Fibroblast of lung (primary cell): ENCODE results near the gene CRADD. TPM values are rescaled to one million over a fixed set of nuclear protein-coding genes. Genes with fewer than 3 reads are reported as not detected.

Experiments used
- DNase-seq, 2 donors: peaks; one replicate each; pipeline versions ENCODE4 v3.0.0 to v3.0.0-alpha.2; 2010; ENCODE audit warnings: low read depth in 2 of 2
- H2AFZ ChIP-seq: 2 replicates; pipeline ENCODE4 v1.5.1; 2012; ENCODE audit warnings: low read length, control low read depth, inconsistent platforms
- H3K27ac ChIP-seq: 2 replicates; pipeline ENCODE4 v1.5.1; 2011; ENCODE audit warnings: low read length, control low read depth; ENCODE audit not compliant: insufficient read depth
- H3K27me3 ChIP-seq: 2 replicates; pipeline ENCODE4 v1.5.1; 2011; ENCODE audit warnings: mild to moderate bottlenecking, low read length; ENCODE audit not compliant: control insufficient read depth, insufficient read depth
- H3K36me3 ChIP-seq: 2 replicates; pipeline ENCODE4 v1.5.1; 2011; ENCODE audit warnings: low read length; ENCODE audit not compliant: control insufficient read depth, insufficient read depth
- H3K4me1 ChIP-seq: 2 replicates; pipeline ENCODE4 v1.5.1; 2011; ENCODE audit warnings: low read length; ENCODE audit not compliant: control insufficient read depth, insufficient read depth; ENCODE audit errors: extremely low read depth
- H3K4me2 ChIP-seq: 2 replicates; pipeline ENCODE4 v1.5.1; 2011; ENCODE audit warnings: low read length, control low read depth; ENCODE audit not compliant: insufficient read depth; ENCODE audit errors: extremely low read depth
- H3K4me3 ChIP-seq, 4 experiments: fragments of 200-600 bp in 1 of 4; sonication (generic) in 1 of 4; replicated peaks in 1 of 4; 2 replicates each; pipeline ENCODE4 v1.5.1; 2011 to 2016; ENCODE audit warnings: low read length in 4 of 4, low read depth in 3 of 4, mild to moderate bottlenecking in 3 of 4, control low read depth in 2 of 4, inconsistent platforms in 1 of 4, mixed read lengths in 1 of 4; ENCODE audit not compliant: insufficient read depth in 1 of 4; ENCODE audit errors: control extremely low read depth in 1 of 4
- H3K79me2 ChIP-seq: 2 replicates; pipeline ENCODE4 v1.5.1; 2012; ENCODE audit warnings: mild to moderate bottlenecking, low read length, inconsistent platforms; ENCODE audit not compliant: control insufficient read depth, insufficient read depth
- H3K9ac ChIP-seq: 2 replicates; pipeline ENCODE4 v1.5.1; 2011; ENCODE audit warnings: mild to moderate bottlenecking, low read length, control low read depth; ENCODE audit not compliant: insufficient read depth
- H3K9me3 ChIP-seq: 2 replicates; pipeline ENCODE4 v1.5.1; 2012; ENCODE audit warnings: low read depth, low read length; ENCODE audit not compliant: control insufficient read depth, insufficient read depth
- H4K20me1 ChIP-seq: 2 replicates; pipeline ENCODE4 v1.5.1; 2011; ENCODE audit warnings: low read length; ENCODE audit not compliant: control insufficient read depth, insufficient read depth; ENCODE audit errors: extremely low read depth
- CTCF ChIP-seq, 2 donors: IDR thresholded peaks in 1 of 2; conservative IDR thresholded peaks in 1 of 2; 1 replicate in 1 of 2; 2 replicates in 1 of 2; pipeline ENCODE4 v1.5.1; 2011 to 2012; ENCODE audit warnings: low read length in 2 of 2, control low read depth in 1 of 2, inconsistent platforms in 1 of 2, low read depth in 1 of 2, mild to moderate bottlenecking in 1 of 2
- EZH2 ChIP-seq: IDR thresholded peaks from 2 replicates; pipeline ENCODE4 v1.5.1; 2012; ENCODE audit warnings: low read length, control low read depth, mild to moderate bottlenecking; ENCODE audit errors: missing control alignments
- polyA plus RNA-seq, 2 donors: library from polyadenylated mRNA; depleted of rRNA in 1 of 2; stranded (reverse) in 1 of 2; unstranded in 1 of 2; fragments of >200 nt; gene quantifications; 2 replicates each; pipeline ENCODE4 v1.2.1, GENCODE V29; 2011 to 2012; ENCODE audit warnings: missing spikeins in 1 of 2
- total RNA-seq: library from RNA; depleted of rRNA; stranded (reverse); fragments of >200 nt; gene quantifications from 2 replicates; pipeline ENCODE4 v1.2.1, GENCODE V29; 2014

The CRADD gene
- total and polyA plus RNA-seq, 2 donors (not counting 1 experiment from before 2014, with no cell fraction given) = 13.5 to 21.1 TPM

GRCh38 chr12:93636708-93637107 lies 40.5 kb upstream of the CRADD start:
- Histone ChIP-seq H3K4me2 (no peak overlapping the region), H3K9ac (no peak overlapping the region), H3K4me3 (no peak overlapping the region), H3K9me3 (no peaks in the 10 kb centered on the region), H3K36me3 (no peaks in the 10 kb centered on the region), H2AFZ (no peak overlapping the region), H4K20me1 (no peaks in the 10 kb centered on the region), H3K4me1 (peaks cover 2% of the 10 kb centered on the region), H3K27ac (no peak overlapping the region), H3K27me3 (no peaks in the 10 kb centered on the region), H3K79me2 (no peaks in the 10 kb centered on the region)
- DNase-seq = no peak
- TF ChIP-seq CTCF (conservative IDR thresholded peaks at IDR 0.05 in 1 of 2, IDR thresholded peaks at IDR 0.05 in 1 of 2; ENCODE audit: low read depth in 1 of 2, low read length in 2 of 2) = no peak
- no peak for TF ChIP-seq EZH2

GRCh38 chr12:93638095-93638494 lies 39.1 kb upstream of the CRADD start:
- peaks cover 2% of the 10 kb centered on the region for H3K4me1 ChIP-seq
- peak; percentile 52 to 79 for DNase-seq
- TF ChIP-seq CTCF (conservative IDR thresholded peaks at IDR 0.05 in 1 of 2, IDR thresholded peaks at IDR 0.05 in 1 of 2; ENCODE audit: low read depth in 1 of 2, low read length in 2 of 2) (no peak), EZH2 (no peak)
- no peak overlapping the region for H3K9ac ChIP-seq
- no peaks in the 10 kb centered on the region for H4K20me1 ChIP-seq
- H3K4me3 ChIP-seq = no peak overlapping the region
- H3K9me3 ChIP-seq = no peaks in the 10 kb centered on the region
- H3K36me3 ChIP-seq = no peaks in the 10 kb centered on the region
- no peaks in the 10 kb centered on the region for H3K79me2 ChIP-seq
- H3K27ac ChIP-seq = no peak overlapping the region
- H3K4me2 ChIP-seq = no peak overlapping the region
- H2AFZ ChIP-seq = no peak overlapping the region
- H3K27me3 ChIP-seq = no peaks in the 10 kb centered on the region

GRCh38 chr12:93638954-93639353 lies 38.2 kb upstream of the CRADD start:
- Histone ChIP-seq H2AFZ (no peak overlapping the region), H3K27me3 (no peaks in the 10 kb centered on the region), H4K20me1 (no peaks in the 10 kb centered on the region), H3K4me1 (peaks cover 2% of the 10 kb centered on the region), H3K27ac (no peak overlapping the region), H3K79me2 (no peaks in the 10 kb centered on the region), H3K9ac (no peak overlapping the region), H3K36me3 (no peaks in the 10 kb centered on the region), H3K9me3 (no peaks in the 10 kb centered on the region), H3K4me3 (no peak overlapping the region), H3K4me2 (no peak overlapping the region)
- TF ChIP-seq CTCF (conservative IDR thresholded peaks at IDR 0.05 in 1 of 2, IDR thresholded peaks at IDR 0.05 in 1 of 2; ENCODE audit: low read depth in 1 of 2, low read length in 2 of 2) = no peak
- TF ChIP-seq EZH2 = no peak
- DNase-seq = no peak
